BLaER1 (cell line): ENCODE data around the gene GNG10.

ENCODE experiments used
- H3K27ac ChIP-seq: shearing (Covaris generic); formaldehyde crosslinking; 2 replicates; pipeline ENCODE4 v1.8.1; 2022
- H3K27me3 ChIP-seq: shearing (Covaris generic); formaldehyde crosslinking; 2 replicates; pipeline ENCODE4 v1.8.1; 2022
- H3K36me3 ChIP-seq: shearing (Covaris generic); formaldehyde crosslinking; 2 replicates; pipeline ENCODE4 v1.8.1; 2022
- H3K4me1 ChIP-seq: shearing (Covaris generic); formaldehyde crosslinking; 2 replicates; pipeline ENCODE4 v1.8.1; 2022
- H3K4me2 ChIP-seq: shearing (Covaris generic); formaldehyde crosslinking; 2 replicates; pipeline ENCODE4 v1.8.1; 2022
- H3K4me3 ChIP-seq: shearing (Covaris generic); formaldehyde crosslinking; 2 replicates; pipeline ENCODE4 v1.8.1; 2022
- H3K9ac ChIP-seq: shearing (Covaris generic); formaldehyde crosslinking; 2 replicates; pipeline ENCODE4 v1.8.1; 2022
- H3K9me3 ChIP-seq: shearing (Covaris generic); formaldehyde crosslinking; 2 replicates; pipeline ENCODE4 v1.8.1; 2022
- H4K20me1 ChIP-seq: shearing (Covaris generic); formaldehyde crosslinking; 2 replicates; pipeline ENCODE4 v1.8.1; 2022
- Cebpa-rat ChIP-seq: shearing (Covaris generic); IDR thresholded peaks from 2 replicates; pipeline ENCODE4 v1.8.1; 2022

GNG10 gene

DNA sequence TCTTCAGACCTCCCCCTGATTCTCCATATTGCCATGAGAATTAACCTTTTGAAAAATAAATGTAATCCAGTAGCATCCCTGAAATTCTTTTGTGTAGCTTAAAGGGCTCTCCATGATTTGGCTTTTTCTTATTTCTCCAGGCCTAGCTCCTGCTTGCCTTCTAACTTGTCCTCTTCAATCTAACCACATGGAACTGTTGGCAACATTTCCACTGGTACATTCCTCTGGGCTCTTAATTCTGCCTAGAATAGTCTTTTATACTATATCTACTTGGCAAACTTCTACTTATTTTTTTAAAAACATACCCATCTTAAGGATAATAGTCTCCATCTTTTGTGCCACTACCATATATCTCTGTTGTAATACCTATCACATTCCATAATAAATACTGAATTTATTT is 54.1 kb downstream of the GNG10 start:
- Histone ChIP-seq H3K4me2 (no peak overlapping the region), H3K4me3 (no peak overlapping the region), H3K9me3 (no peaks in the 10 kb centered on the region), H3K36me3 (no peaks in the 10 kb centered on the region), H3K9ac (no peak overlapping the region), H3K4me1 (no peaks in the 10 kb centered on the region), H4K20me1 (no peaks in the 10 kb centered on the region), H3K27me3 (no peaks in the 10 kb centered on the region), H3K27ac (no peak overlapping the region)
- no peak for TF ChIP-seq Cebpa-rat

DNA sequence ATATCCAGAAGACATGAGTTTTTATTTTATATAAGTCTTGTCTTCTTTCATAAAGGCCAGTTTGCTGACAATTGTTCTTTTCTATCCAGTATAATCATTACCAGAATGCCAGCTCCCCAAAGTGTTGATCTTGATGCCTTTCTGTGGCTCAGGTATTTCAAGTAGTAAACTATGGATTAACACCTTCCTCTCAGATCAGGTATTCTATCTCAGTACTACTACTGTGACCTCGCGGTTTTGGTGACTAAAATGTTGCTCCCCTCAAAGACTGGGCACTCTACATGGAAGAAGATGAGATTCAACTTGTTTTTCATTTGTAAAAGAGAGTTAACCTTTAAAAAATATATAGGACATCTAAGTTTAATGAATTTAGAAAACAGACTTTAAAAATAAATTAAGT is 58.1 kb downstream of the GNG10 start:
- no peak for TF ChIP-seq Cebpa-rat
- Histone ChIP-seq H3K9me3 (no peaks in the 10 kb centered on the region), H3K27me3 (no peaks in the 10 kb centered on the region), H3K4me2 (no peak overlapping the region), H3K9ac (no peak overlapping the region), H3K36me3 (no peaks in the 10 kb centered on the region), H3K4me3 (no peak overlapping the region), H3K27ac (no peak overlapping the region), H4K20me1 (no peaks in the 10 kb centered on the region), H3K4me1 (no peaks in the 10 kb centered on the region)
